HG03520 (cell line): ENCODE measurements around the gene EIF4G3.
"Not testable (repeated sequence)": the region's sequence is repeated elsewhere in the genome, so short reads cannot be mapped to it uniquely, and the experiment has no call there.

Source experiments
- ATAC-seq: cut with Tn5 transposase; IDR thresholded peaks from one replicate; pipeline ENCODE4 v1.9.1; 2021; ENCODE audit warnings: mild to moderate bottlenecking, moderate library complexity; ENCODE audit not compliant: unreplicated experiment

Gene EIF4G3

GRCh38 chr1:21153388-21153787 is 23.3 kb downstream of the EIF4G3 start:
- no peak for ATAC-seq

- no peak for ATAC-seq
These were observed 24.1 kb downstream of the EIF4G3 start for GRCh38 chr1:21152423-21153100.

GRCh38 chr1:21149855-21150432 is 26.8 kb downstream of the EIF4G3 start:
- ATAC-seq: no peak

- no peak for ATAC-seq
These were observed 27.3 kb downstream of the EIF4G3 start for GRCh38 chr1:21149430-21149854.

- no peak for ATAC-seq
These were observed 32.9 kb downstream of the EIF4G3 start for GRCh38 chr1:21143752-21144151.

GRCh38 chr1:21143138-21143537 is 33.6 kb downstream of the EIF4G3 start:
- ATAC-seq: no peak

GRCh38 chr1:21141030-21141429 is 35.7 kb downstream of the EIF4G3 start:
- no peak for ATAC-seq

GRCh38 chr1:21139601-21140000 is 37.1 kb downstream of the EIF4G3 start:
- ATAC-seq: no peak

GRCh38 chr1:21136344-21136743 is 40.4 kb downstream of the EIF4G3 start:
- not testable (repeated sequence) for ATAC-seq

GRCh38 chr1:21131200-21131599 is 45.5 kb downstream of the EIF4G3 start:
- ATAC-seq: no peak

GRCh38 chr1:21129407-21129806 is 47.3 kb downstream of the EIF4G3 start:
- ATAC-seq: no peak

GRCh38 chr1:21126324-21126723 is 50.4 kb downstream of the EIF4G3 start:
- no peak for ATAC-seq

GRCh38 chr1:21124846-21125245 is 51.9 kb downstream of the EIF4G3 start:
- ATAC-seq: no peak

GRCh38 chr1:21123287-21123948 is 53.3 kb downstream of the EIF4G3 start:
- no peak for ATAC-seq

GRCh38 chr1:21121764-21122471 is 54.8 kb downstream of the EIF4G3 start:
- no peak for ATAC-seq

GRCh38 chr1:21118167-21118566 is 58.5 kb downstream of the EIF4G3 start:
- no peak for ATAC-seq

GRCh38 chr1:21117597-21118001 is 59.1 kb downstream of the EIF4G3 start:
- ATAC-seq: no peak

GRCh38 chr1:21117159-21117558 is 59.5 kb downstream of the EIF4G3 start:
- no peak for ATAC-seq

GRCh38 chr1:21115098-21115760 is 61.5 kb downstream of the EIF4G3 start:
- no peak for ATAC-seq

- ATAC-seq: no peak
These were observed 62.3 kb downstream of the EIF4G3 start for GRCh38 chr1:21114431-21114830.

GRCh38 chr1:21110163-21110562 is 66.5 kb downstream of the EIF4G3 start:
- ATAC-seq: no peak
